ENCODE data around the gene ZFHX2.

DNA sequence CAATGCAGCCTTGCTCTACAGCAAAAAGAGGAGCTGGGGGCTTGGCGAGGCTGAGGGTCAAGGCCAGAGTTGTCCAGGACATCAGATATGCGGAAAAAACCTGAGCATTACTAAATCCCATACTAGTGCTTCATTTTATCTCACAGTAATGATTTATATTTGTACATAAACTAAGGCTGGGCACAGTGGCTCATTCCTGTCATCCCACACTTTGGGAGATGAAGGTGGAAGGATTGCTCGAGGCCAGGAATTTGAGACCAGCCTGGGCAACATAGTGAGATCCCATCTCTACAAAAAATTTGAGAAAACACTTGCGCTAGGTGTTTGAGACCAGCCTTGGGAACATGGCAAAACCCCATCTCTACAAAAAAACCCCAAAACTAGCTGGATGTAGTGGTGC is 38.6 kb upstream of the ZFHX2 start:
- TF ChIP-seq, protein P1, sequence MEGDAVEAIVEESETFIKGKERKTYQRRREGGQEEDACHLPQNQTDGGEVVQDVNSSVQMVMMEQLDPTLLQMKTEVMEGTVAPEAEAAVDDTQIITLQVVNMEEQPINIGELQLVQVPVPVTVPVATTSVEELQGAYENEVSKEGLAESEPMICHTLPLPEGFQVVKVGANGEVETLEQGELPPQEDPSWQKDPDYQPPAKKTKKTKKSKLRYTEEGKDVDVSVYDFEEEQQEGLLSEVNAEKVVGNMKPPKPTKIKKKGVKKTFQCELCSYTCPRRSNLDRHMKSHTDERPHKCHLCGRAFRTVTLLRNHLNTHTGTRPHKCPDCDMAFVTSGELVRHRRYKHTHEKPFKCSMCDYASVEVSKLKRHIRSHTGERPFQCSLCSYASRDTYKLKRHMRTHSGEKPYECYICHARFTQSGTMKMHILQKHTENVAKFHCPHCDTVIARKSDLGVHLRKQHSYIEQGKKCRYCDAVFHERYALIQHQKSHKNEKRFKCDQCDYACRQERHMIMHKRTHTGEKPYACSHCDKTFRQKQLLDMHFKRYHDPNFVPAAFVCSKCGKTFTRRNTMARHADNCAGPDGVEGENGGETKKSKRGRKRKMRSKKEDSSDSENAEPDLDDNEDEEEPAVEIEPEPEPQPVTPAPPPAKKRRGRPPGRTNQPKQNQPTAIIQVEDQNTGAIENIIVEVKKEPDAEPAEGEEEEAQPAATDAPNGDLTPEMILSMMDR (IDR thresholded peaks at IDR 0.05) = no peak
- no peak for TF ChIP-seq POLR2A (IDR thresholded peaks at IDR 0.05)

Data from vagina (tissue), 2 donors.